NCI-H2107 treated with DMSO at 0.1 percent for 48 hours (cell line): ENCODE data around the gene XRCC3.

ENCODE experiments used
- DNase-seq: peaks from one replicate; lab custom pipeline; 2025; ENCODE audit not compliant: unreplicated experiment; lab: John Stamatoyannopoulos, UW

XRCC3 gene

DNA sequence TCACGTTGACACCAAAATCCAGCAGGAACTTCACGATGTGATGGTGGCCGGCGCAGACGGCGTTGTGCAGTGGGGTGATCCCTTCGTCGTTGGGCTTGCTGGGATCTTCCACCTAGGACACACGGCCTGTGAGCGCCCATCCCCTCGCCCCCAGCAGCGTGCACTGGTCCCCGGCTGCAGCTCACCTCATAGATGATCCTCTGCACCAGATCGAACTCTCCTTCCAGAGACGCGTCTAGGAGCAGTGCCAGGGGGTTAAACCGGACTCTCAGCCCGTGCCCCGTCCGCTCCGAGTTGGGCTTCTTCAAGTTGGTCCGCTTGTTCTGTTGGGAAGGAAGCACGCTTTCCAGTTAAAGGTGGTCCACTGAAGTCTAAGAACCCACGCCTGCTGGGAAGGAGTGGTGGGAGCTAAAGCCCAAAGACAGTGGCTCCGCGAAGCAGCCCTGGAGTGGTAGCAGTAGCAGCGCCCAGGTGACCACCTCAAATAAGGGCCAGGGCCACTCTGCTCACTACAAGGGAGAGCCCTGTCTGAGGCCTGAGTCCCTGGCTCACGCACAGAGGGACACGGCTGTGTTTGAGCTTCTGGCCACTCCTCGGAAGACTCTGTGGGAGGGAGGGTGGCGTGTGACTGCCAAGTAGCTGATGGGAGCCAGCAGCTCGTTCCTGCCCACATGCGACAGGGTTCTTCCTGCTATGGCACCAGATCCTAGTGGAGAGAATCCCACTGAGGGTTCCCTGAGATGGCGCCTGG is 23.6 kb upstream of the XRCC3 start:
- DNase-seq: no peak

DNA sequence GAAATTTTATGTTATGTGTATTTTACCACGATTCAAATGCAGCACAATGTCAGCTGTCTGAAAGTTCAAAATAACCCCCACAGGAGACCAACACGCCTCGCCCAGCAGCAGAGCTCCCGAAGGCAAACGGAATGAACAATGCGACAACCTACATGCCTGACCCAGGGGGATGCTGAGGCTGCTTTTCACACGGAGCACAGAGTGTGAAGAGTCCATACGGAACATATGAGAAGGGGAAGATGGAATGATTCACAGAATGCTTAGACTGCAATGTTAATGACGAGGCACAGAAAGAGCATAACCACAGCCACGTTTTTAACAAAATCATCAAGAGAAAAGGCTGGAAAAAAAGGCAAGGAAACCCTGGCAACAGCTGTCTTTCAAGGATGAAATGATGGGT is 22.9 kb upstream of the XRCC3 start:
- no peak for DNase-seq

DNA sequence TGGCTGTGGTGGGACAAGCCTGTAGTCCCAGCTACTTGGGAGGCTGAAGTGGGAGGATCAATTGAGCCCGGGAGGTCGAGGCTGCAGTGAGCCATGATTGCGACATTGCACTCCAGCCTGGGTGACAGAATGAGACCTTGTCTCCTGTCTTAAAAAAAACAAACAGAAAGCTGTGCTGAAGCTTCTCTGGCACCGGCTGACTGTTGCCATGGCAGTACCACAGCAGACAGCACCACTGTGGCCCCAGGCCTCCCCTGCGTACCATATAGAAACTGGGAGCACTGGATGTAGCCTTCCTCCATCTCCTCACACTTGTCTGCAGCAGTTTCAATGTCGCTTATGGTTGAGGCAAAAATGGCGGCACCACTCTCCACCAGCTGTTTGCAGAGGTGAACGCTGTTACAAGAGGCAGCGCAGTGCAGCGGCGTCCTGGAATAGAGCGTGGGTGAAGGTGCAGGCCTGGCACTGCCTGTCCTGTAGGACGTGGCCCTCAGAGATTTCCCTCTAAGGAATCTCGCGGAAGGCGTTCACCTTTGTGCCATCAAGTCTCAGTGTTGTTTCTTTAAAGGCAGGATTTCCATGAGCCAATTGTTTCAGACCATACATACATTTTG is 22.3 kb upstream of the XRCC3 start:
- DNase-seq: no peak

DNA sequence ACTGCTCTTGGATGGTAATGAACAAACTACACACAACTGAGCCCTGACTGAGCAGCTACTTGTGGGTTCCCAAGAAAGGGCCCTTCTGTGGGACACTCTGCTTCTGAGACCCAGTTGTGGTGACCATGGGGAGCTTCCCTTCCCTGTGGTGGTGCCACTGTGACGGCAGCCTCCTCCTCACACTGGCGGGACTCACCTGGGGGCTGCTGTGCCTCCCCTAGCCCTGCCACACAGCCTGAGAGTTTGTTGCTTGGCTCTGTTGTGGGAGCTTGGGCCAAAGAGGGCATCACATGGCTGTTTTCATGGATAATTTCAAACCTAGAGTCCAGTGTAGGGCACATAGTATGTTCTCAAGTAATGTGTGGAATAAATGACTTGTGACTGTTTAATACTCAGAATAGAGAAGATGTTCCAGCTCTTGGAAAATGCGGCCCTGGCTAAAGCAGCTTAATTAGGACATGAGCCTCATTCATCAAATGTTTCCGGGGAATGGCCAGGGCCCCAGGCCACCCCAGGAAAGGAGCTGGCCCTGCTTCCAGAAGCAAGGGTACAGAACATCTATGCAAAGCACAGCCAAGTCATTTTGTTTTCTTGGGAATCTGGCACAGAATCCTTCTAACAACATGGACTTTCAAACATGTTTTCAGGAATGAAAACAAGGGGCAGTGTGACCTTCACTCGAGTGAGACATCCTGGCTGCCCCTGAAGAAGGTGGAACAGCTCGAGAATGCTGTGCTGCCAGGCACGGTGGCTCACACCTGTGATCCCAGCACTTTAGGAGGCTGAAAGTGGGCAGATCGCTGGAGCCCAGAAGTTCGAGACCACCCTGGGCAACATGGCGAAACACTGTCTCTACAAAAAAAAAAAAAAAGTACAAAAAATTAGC is 21.5 kb upstream of the XRCC3 start:
- DNase-seq: no peak

DNA sequence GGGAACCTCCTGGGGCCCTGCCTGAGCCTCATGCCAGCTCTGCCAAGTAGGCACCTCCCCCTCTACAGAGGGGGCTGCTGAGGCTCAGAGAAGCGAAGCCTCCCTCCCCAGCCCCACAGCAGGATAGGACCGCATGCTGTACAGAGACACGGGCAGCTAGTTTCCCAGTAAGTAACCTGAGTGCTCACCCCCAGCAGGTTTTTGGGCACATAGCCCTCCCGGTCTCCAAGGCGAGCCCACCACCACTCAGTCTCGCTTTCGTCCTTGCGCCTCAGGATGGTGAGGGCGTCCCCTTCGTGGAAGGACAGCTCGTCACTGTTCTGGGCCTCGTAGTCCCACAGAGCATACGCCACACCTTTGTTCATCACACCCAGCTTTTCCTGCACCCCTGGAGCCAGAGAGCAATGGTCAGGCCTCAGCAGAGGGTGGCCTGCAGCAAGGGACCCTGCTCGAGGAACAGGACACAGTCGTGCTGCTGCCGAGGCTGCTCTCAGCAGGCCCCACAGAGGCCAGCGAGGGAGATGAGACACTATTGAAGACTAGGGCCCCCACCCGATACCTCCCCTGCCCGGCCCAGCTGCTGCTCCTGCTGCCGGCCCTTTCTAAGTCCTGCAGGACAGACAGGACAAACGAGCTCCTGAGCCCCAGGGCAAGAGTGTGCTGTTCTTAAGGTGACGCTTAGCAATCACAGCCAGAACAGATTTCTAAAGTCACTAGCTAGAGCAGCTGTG is 20.7 kb upstream of the XRCC3 start:
- DNase-seq: no peak

DNA sequence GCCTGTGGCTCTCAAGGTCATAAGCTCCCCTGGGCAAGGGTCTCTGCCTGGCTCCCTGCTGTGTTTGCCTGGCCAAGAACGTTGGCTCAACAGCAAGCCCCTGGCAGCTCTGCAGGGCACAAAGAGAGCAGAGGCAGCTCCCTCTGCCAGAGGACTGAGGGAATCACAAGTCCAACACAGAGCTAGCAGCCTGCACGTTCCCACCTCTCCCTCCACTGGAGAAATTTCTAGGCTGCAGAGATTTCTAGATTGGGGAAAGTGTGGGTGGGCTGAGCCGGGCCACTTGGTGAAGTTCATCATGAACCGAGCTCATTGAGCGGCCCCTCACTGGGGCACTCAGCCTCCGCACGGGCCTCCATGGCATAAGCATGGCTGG is 20.2 kb upstream of the XRCC3 start:
- DNase-seq: no peak

GRCh38 chr14:103735022-103735421 is 19.8 kb upstream of the XRCC3 start:
- no peak for DNase-seq

- no peak for DNase-seq
Measured at GRCh38 chr14:103734081-103734888, 19.0 kb upstream of the XRCC3 start.

DNA sequence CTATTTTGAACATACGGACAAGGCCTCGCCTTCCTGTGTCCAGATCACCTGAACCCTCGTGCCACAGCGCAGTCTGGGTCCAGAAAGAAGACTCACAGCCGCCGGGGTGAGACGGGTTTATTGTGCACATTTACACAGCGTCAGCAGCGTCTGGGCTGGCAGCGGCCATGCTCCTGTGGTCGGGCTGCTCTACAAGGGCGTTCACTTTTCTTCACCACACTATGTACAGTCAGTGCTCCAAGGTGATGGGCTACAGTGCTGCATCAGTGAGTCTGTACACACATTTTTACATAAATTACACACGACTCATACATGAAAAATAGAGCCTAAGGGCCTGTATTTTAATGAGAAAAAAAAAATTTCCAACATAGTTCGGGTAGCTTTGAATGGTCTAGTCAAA is 18.4 kb upstream of the XRCC3 start:
- DNase-seq: no peak

GRCh38 chr14:103732868-103733620 is 17.8 kb upstream of the XRCC3 start:
- no peak for DNase-seq

DNA sequence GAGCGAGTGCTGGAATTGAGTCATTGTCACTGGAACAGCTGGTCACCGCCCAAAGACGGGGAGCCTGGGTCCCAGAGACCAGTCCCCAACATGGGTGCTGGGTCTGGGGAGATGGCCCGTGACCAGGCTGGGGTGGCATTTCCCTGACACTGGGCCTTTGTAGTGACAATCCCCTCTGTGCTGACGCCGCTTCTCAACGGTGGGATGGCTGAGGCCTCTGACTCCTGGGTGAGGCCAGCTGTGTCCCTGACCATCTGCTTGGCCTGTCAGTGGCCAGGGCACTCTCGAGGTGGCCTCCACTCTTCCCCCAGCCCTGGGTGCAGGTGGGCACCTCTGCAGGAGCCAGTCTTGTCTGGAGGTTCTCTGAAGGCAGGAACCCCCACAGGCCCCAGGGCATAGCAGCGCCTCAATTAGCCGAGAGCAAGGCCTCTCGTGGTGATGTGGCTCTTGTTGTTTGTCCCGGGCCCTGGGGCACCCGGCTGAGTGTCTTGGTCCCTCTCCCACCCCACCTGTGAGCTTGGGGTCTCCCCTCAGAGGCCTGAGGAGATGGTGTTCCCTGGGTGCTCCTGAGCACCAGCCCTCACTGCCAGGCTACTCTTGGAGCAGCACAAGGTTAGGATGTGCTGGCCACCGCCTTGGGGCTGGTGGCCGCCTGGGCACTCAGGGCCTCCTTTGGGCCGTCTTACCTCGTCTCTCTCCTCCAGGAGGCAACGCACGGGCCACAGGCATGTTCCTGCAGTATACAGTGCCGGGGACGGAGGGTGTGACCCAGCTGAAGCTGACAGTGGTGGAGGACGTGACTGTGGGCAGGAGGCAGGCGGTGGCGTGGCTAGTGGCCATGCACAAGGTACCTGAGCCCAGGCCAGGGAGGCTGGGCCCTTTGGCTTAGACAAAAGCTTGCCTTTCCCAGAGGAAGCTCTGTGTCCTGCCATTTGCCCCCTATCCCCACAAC is 16.9 kb upstream of the XRCC3 start:
- no peak for DNase-seq

DNA sequence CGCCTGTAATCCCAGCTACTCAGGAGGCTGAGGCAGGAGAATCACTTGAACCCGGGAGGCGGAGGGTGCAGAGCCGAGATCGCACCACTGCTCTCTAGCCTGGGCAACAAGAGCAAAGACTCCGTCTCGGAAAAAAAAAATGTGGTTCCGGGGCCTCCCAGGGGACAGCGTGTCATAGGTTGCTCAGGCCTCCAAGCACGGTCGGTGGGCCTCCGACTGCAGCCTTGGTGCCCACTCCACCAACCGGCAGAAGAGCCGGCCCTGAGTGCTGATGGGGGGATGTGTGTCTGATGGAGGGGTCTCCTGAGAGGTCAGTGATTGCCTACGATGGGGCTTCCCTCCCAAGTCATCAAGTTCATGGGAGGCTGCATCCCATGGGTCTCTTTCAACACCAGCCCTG is 16.2 kb upstream of the XRCC3 start:
- DNase-seq: no peak

DNA sequence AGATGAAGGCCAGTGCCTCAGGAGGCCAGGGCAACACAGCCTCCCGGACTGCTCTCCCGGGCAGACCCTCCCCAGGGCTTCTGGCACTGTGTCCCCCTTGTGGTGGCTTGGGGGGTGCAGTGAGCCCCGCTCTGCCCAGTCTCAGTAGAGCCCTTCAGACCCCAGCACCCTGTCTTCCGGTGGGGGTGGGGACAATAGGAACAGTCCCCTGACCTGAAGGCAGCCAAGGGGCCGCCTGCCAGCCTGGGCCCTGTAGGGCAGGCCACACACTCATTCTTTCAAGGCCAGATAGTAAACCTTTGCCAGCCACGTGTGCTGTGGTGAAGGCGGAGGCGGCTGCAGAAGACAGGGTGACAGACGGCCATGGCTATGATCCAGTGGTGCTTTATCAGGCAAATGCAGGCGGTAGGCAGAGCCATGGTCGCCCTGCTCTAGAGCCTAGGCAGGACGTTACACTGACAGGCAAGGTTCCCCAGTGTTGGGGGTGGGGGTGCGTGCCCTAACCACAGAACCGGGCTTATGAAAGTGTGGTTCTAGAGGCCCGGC is 15.3 kb upstream of the XRCC3 start:
- DNase-seq: no peak

DNA sequence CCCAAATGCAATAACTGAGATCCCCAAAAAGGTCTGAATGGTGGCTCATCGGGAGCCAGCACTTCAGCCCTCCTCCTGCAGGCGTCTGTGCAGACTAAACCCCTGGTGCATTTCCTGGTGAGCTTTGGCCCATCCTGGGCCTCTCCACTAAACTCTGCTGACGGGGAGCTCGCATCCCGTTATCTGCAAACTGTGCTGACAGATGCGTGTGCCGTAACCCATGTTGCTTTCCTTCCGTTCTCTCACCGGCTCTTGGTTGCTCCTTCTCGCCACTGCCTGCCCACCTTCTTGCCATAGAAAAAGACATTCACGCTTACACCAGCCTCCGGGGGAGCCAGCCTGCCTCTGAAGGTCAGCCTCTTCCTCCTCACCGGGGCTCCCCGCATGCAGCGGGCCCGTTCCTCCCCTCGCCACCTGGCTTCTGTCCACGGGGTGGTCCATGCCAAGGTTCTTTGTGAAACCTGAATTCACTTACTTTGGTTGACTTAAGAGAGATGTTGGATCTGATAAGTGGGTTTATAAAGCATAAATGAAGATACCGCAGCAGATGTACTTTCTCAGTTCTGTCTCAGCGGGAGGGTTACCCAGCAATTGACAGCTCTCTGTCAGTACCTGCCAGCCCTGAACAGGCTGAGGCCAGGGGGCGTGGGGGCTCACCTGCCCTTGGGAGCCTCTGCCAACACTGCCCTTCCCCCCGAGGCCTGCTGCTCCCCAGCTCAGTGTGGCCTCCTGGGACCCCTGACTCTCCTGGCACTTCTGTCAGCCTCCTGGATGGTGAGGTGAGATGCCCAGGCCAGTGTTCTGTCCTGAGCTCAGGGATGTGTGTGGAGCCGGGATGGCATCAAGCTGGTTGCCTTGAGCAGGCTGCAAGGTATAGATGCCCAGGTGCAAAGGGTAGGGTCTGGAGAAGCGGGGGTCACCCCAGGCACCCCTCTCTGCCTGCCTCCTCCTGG is 14.5 kb upstream of the XRCC3 start:
- no peak for DNase-seq

GRCh38 chr14:103728721-103729120 is 13.5 kb upstream of the XRCC3 start:
- DNase-seq: peak; percentile 45

GRCh38 chr14:103728141-103728540 is 12.9 kb upstream of the XRCC3 start:
- no peak for DNase-seq

DNA sequence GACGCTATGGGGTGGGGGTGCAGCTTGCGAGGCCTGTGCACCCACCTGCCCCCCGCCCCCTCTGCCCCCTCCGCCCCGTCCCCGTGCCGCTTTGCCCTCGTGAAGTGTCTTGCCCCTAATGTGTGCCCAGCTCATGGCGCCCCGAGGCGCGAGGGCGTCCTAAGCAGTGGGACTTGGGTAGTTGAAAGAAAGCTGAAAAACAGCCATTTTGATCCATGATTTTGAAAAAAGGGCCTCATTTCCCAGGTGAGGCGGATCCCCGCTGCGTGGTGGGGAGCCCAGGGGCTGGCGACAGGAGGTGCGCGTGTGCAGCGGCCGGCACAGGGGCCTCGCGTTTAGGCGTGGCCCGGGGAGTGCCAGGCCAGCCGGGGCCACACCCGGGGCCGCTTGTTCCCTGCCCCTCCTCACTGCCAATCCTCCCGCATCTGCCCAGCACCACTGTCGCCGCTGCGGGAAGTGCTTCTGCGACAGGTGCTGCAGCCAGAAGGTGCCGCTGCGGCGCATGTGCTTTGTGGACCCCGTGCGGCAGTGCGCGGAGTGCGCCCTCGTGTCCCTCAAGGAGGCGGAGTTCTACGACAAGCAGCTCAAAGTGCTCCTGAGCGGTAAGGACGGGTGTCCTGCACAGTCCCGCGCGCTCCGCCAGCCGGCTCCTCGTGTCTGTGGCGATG is 12.2 kb upstream of the XRCC3 start:
- no peak for DNase-seq
